Subcutaneous abdominal adipose tissue (tissue), 5 donors: ENCODE data around the gene NIN.

Experiments
- H3K27ac ChIP-seq: one replicate; pipeline ENCODE4 v1.7.0; 2013; ENCODE audit warnings: low read depth, mild to moderate bottlenecking, inconsistent platforms, low read length, moderate library complexity
- H3K27me3 ChIP-seq, 5 donors: one replicate each; pipeline ENCODE4 v1.7.0; 2013; ENCODE audit warnings: low read length in 5 of 5, inconsistent platforms in 1 of 5; ENCODE audit not compliant: control insufficient read depth in 5 of 5, insufficient read depth in 4 of 5
- H3K36me3 ChIP-seq, 5 donors: one replicate each; pipeline ENCODE4 v1.7.0; 2013; ENCODE audit warnings: low read length in 5 of 5; ENCODE audit not compliant: control insufficient read depth in 5 of 5, insufficient read depth in 5 of 5
- H3K4me1 ChIP-seq, 5 donors: one replicate each; pipeline ENCODE4 v1.7.0; 2013; ENCODE audit warnings: low read length in 5 of 5, mild to moderate bottlenecking in 3 of 5, moderate library complexity in 1 of 5; ENCODE audit not compliant: control insufficient read depth in 5 of 5, insufficient read depth in 5 of 5
- H3K4me3 ChIP-seq, 5 donors: one replicate each; pipeline ENCODE4 v1.7.0; 2013; ENCODE audit warnings: low read length in 5 of 5, low read depth in 1 of 5
- H3K9ac ChIP-seq, 5 donors: one replicate each; pipeline ENCODE4 v1.7.0; 2013; ENCODE audit warnings: low read length in 5 of 5, mild to moderate bottlenecking in 4 of 5, moderate library complexity in 3 of 5
- H3K9me3 ChIP-seq, 5 donors: one replicate each; pipeline ENCODE4 v1.7.0; 2013; ENCODE audit warnings: low read length in 5 of 5; ENCODE audit not compliant: control insufficient read depth in 5 of 5
- donor health status: healthy.
- donor health status: healthy.
- donor health status: healthy.
- donor health status: healthy.
- donor health status: healthy.

NIN gene

GRCh38 chr14:50768680-50769079 is 62.3 kb downstream of the NIN start:
- H3K4me3 ChIP-seq = no peak overlapping the region
- H3K4me1 ChIP-seq = peaks cover 0 to 19% (median 15%) of the 10 kb centered on the region in 5 donors
- H3K27ac ChIP-seq = peak overlapping the region; percentile 19
- peaks cover 18 to 52% (median 45%) of the 10 kb centered on the region in 5 donors for H3K36me3 ChIP-seq
- H3K9ac ChIP-seq = no peak overlapping the region
- H3K9me3 ChIP-seq = no peaks in the 10 kb centered on the region
- H3K27me3 ChIP-seq = no peaks in the 10 kb centered on the region

DNA sequence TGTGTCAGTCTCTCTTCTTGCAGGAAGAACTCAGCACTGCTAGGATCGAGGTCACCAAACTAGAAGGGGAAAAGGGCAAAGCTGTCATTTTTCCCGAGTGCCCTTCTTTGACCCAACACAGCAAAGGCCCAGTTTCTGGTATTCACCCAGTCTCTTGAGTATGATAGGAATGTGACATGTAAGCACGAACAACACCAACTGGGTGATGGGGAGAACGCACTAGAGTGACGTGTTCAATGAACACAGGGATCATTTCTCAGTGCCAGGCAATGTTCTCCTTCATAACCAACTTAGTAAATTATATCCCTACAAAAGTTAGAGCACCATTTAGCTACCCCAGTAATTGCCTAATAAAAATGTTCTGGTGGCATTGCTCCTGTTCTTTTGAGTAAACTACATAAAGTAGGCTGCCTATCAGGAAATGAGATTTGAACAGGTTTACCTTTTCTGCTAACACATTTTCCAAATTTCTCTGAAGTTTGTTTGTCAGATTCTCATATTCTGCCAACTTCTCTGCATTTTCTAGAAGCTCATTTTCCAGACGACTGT is 64.5 kb downstream of the NIN start:
- Histone ChIP-seq H3K9ac (peak overlapping the region in 3 of 5 donors; percentile 1 to 77 (median 26)), H3K36me3 (peaks cover 21 to 68% (median 53%) of the 10 kb centered on the region in 5 donors), H3K4me1 (peaks cover 0 to 30% (median 19%) of the 10 kb centered on the region in 5 donors), H3K4me3 (no peak overlapping the region), H3K27ac (peak overlapping the region; percentile 70), H3K27me3 (no peaks in the 10 kb centered on the region), H3K9me3 (no peaks in the 10 kb centered on the region)

DNA sequence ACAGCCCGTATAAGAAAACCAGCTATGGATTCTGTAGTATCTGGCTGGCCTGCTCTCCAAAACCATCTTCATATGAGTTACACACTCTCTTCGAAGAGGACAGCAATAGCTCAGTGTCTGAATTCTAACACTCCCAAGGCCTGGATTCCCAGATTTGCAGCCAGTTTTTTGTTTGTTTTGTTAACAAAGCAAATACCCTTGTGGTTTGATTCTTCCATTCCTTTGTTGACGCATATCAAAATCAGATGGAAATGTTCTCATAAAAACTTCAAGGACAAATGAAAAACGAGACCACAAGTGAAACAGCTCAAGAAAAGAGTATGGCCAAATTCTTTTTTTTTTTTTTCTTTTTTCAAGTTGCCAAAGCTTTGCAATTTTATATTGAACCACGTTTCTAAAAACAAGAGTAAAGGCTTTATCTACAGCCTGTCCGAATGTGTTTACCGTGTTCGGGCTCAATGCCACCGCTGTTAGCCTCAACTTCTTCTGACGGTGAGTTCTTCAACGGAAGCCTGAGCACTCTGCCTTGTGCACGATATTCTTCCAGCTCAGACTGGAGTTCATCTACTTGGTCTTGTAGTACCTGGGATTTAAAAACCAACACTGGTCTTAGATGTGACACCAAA is 67.5 kb downstream of the NIN start:
- H3K27ac ChIP-seq = no peak overlapping the region
- H3K9me3 ChIP-seq = no peaks in the 10 kb centered on the region
- no peak overlapping the region for H3K4me3 ChIP-seq
- peaks cover 11 to 58% (median 47%) of the 10 kb centered on the region in 5 donors for H3K36me3 ChIP-seq
- no peak overlapping the region for H3K9ac ChIP-seq
- H3K4me1 ChIP-seq = peaks cover 4 to 42% (median 25%) of the 10 kb centered on the region in 5 donors
- H3K27me3 ChIP-seq = no peaks in the 10 kb centered on the region

- Histone ChIP-seq H3K4me3 (no peak overlapping the region), H3K27me3 (no peaks in the 10 kb centered on the region), H3K4me1 (peaks cover 4 to 43% (median 28%) of the 10 kb centered on the region in 5 donors), H3K9me3 (no peaks in the 10 kb centered on the region), H3K36me3 (peaks cover 11 to 58% (median 48%) of the 10 kb centered on the region in 5 donors), H3K27ac (no peak overlapping the region), H3K9ac (no peak overlapping the region)
These were observed 68.0 kb downstream of the NIN start for GRCh38 chr14:50762931-50763300.

DNA sequence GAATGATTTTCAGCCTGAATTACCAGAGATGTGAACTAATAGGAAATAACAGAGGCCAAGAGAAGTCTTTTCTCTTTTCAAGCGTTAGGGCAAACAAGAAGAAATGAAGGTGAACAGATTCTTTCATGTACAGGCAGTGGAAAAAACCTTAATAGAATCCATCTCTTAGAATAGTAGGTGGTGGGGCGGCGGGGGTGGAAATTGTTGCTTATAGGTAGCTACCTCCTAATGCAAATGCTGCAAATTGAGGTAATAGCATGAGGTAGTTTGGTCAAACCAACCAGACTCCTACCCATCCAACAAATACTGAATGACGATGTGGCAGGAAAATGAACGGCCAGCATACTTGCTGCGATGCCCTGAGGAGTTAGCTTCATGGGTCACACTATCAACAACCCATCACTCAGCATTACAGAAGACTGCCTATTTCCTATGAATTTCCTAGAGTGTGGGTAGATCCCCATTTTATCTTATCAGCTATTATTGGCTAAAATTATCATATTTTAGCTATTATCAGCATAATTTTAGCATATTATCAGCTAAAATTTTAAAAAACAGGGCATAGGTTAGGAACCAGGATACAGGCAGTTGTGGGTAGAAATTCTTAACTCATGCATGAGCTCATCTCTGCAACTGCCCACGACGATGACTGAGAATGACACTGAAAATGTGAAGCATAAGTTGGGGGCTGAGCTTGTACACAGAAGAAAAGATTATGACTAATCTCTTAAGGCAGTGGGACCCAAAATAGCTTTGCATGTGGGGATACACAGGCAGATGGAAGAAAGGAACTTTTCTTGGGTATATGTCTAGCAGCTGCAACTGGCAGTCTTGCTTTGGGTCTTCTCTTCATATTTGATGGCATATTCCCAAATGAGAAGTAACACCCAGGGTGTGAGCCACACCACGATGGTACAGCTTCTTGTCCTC is 68.7 kb downstream of the NIN start:
- Histone ChIP-seq H3K9me3 (no peaks in the 10 kb centered on the region), H3K27ac (no peak overlapping the region), H3K36me3 (peaks cover 11 to 61% (median 51%) of the 10 kb centered on the region in 5 donors), H3K9ac (no peak overlapping the region), H3K27me3 (no peaks in the 10 kb centered on the region), H3K4me3 (no peak overlapping the region), H3K4me1 (peaks cover 4 to 41% (median 28%) of the 10 kb centered on the region in 5 donors)

- H3K4me1 ChIP-seq = peaks cover 4 to 26% (median 15%) of the 10 kb centered on the region in 5 donors
- no peak overlapping the region for H3K9ac ChIP-seq
- H3K9me3 ChIP-seq = no peaks in the 10 kb centered on the region
- H3K4me3 ChIP-seq = no peak overlapping the region
- peaks cover 11 to 63% (median 44%) of the 10 kb centered on the region in 5 donors for H3K36me3 ChIP-seq
- peak overlapping the region; percentile 18 for H3K27ac ChIP-seq
- H3K27me3 ChIP-seq = no peaks in the 10 kb centered on the region
These were observed 71.0 kb downstream of the NIN start for GRCh38 chr14:50759800-50760543.

- Histone ChIP-seq H3K9me3 (no peaks in the 10 kb centered on the region), H3K4me3 (no peak overlapping the region), H3K4me1 (peaks cover 4 to 26% (median 19%) of the 10 kb centered on the region in 5 donors), H3K9ac (no peak overlapping the region), H3K36me3 (peaks cover 15 to 64% (median 48%) of the 10 kb centered on the region in 5 donors), H3K27ac (peak overlapping the region; percentile 18), H3K27me3 (no peaks in the 10 kb centered on the region)
These were observed 72.0 kb downstream of the NIN start for GRCh38 chr14:50758945-50759344.

GRCh38 chr14:50758305-50758704 is 72.7 kb downstream of the NIN start:
- H3K4me3 ChIP-seq = no peak overlapping the region
- H3K4me1 ChIP-seq = peaks cover 4 to 23% (median 19%) of the 10 kb centered on the region in 5 donors
- no peaks in the 10 kb centered on the region for H3K9me3 ChIP-seq
- H3K9ac ChIP-seq = peak overlapping the region in 1 of 5 donors; percentile 13
- H3K27me3 ChIP-seq = no peaks in the 10 kb centered on the region
- H3K36me3 ChIP-seq = peaks cover 16 to 64% (median 48%) of the 10 kb centered on the region in 5 donors
- H3K27ac ChIP-seq = peak overlapping the region; percentile 18

- Histone ChIP-seq H3K4me3 (no peak overlapping the region), H3K27me3 (no peaks in the 10 kb centered on the region), H3K27ac (no peak overlapping the region), H3K36me3 (peaks cover 16 to 62% (median 48%) of the 10 kb centered on the region in 5 donors), H3K9ac (no peak overlapping the region), H3K9me3 (no peaks in the 10 kb centered on the region), H3K4me1 (peaks cover under 1 to 17% (median 15%) of the 10 kb centered on the region in 5 donors)
These were observed 73.3 kb downstream of the NIN start for GRCh38 chr14:50757702-50758101.
